SK-N-SH treated with all-trans-retinoic acid at 6 μM for 48 hours (cell line): ENCODE measurements around the gene WDR62.

Experiments
- ATAC-seq: fragments of 200-7000 bp; cut with Tn5 transposase; 3 replicates; pipeline ENCODE4 v1.9.1; 2020; ENCODE audit warnings: mild to moderate bottlenecking, moderate library complexity
- ARNTL ChIP-seq: fragments of 450-650 bp; formaldehyde crosslinking; IDR thresholded peaks from 2 replicates; pipeline ENCODE4 v1.5.0; 2020; ENCODE audit warnings: low read depth, mild to moderate bottlenecking, moderate library complexity, borderline replicate concordance
- BACH2 ChIP-seq: fragments of 250-450 bp; sonication (Bioruptor Pico); IDR thresholded peaks from 2 replicates; pipeline ENCODE4 v1.9.0; 2021; ENCODE audit warnings: mild to moderate bottlenecking, borderline replicate concordance
- CREB5 ChIP-seq: fragments of 250-450 bp; sonication (Bioruptor Pico); IDR thresholded peaks from 2 replicates; pipeline ENCODE4 v1.5.1; 2020; ENCODE audit warnings: low read depth, mild to moderate bottlenecking, moderate library complexity
- CSRNP3 ChIP-seq: fragments of 250-450 bp; sonication (Bioruptor Pico); IDR thresholded peaks from 2 replicates; pipeline ENCODE4 v1.5.1; 2021; ENCODE audit warnings: mild to moderate bottlenecking, moderate library complexity
- GLIS3 ChIP-seq: fragments of 250-450 bp; sonication (Bioruptor Pico); IDR thresholded peaks from 2 replicates; pipeline ENCODE4 v1.5.0; 2020; ENCODE audit warnings: mild to moderate bottlenecking, moderate library complexity
- ISL1 ChIP-seq: fragments of 250-450 bp; sonication (Bioruptor Pico); IDR thresholded peaks from 2 replicates; pipeline ENCODE4 v2.1.2; 2022; ENCODE audit warnings: mild to moderate bottlenecking, moderate library complexity
- OSR1 ChIP-seq: fragments of 250-450 bp; sonication (Bioruptor Pico); IDR thresholded peaks from 2 replicates; pipeline ENCODE4 v1.8.0; 2022; ENCODE audit warnings: moderate library complexity, mild to moderate bottlenecking, inconsistent platforms
- POU6F1 ChIP-seq: fragments of 250-450 bp; sonication (Bioruptor Pico); IDR thresholded peaks from 2 replicates; pipeline ENCODE4 v1.8.0; 2021; ENCODE audit warnings: low read depth, mild to moderate bottlenecking, moderate library complexity, borderline replicate concordance
- PPARA ChIP-seq: fragments of 250-450 bp; sonication (Bioruptor Pico); IDR thresholded peaks from 2 replicates; pipeline ENCODE4 v1.5.0; 2020; ENCODE audit warnings: mild to moderate bottlenecking, borderline replicate concordance
- RARB ChIP-seq: fragments of 250-450 bp; sonication (Bioruptor Pico); IDR thresholded peaks from 2 replicates; pipeline ENCODE4 v1.8.0; 2021; ENCODE audit warnings: mild to moderate bottlenecking, moderate library complexity
- SNAI2 ChIP-seq: fragments of 250-450 bp; sonication (Bioruptor Pico); IDR thresholded peaks from 2 replicates; pipeline ENCODE4 v1.5.0; 2020; ENCODE audit warnings: mild to moderate bottlenecking, moderate library complexity
- TCF4 ChIP-seq: fragments of 250-450 bp; sonication (Bioruptor Pico); IDR thresholded peaks from 2 replicates; pipeline ENCODE4 v1.8.0; 2021; ENCODE audit warnings: mild to moderate bottlenecking, moderate library complexity, borderline replicate concordance
- TOX ChIP-seq: fragments of 250-450 bp; sonication (Bioruptor Pico); IDR thresholded peaks from 2 replicates; pipeline ENCODE4 v1.8.0; 2021; ENCODE audit warnings: mild to moderate bottlenecking, moderate library complexity, borderline replicate concordance
- TSHZ2 ChIP-seq: fragments of 250-450 bp; sonication (Bioruptor Pico); IDR thresholded peaks from 2 replicates; pipeline ENCODE4 v1.5.0; 2020; ENCODE audit warnings: mild to moderate bottlenecking, moderate library complexity
- ZC3H10 ChIP-seq: fragments of 250-450 bp; sonication (Bioruptor Pico); IDR thresholded peaks from 2 replicates; pipeline ENCODE4 v1.5.1; 2021; ENCODE audit warnings: mild to moderate bottlenecking, moderate library complexity
- ZFP3 ChIP-seq: fragments of 250-450 bp; sonication (Bioruptor Pico); IDR thresholded peaks from 2 replicates; pipeline ENCODE4 v1.5.0; 2020; ENCODE audit warnings: mild to moderate bottlenecking, moderate library complexity
- ZFP30 ChIP-seq: fragments of 450-650 bp; formaldehyde crosslinking; IDR thresholded peaks from 2 replicates; pipeline ENCODE4 v1.5.0; 2022; ENCODE audit warnings: mild to moderate bottlenecking, moderate library complexity
- ZNF70 ChIP-seq: fragments of 450-650 bp; formaldehyde crosslinking; IDR thresholded peaks from 2 replicates; pipeline ENCODE4 v1.5.0; 2020; ENCODE audit warnings: mild to moderate bottlenecking, moderate library complexity
- ZNF8 ChIP-seq: fragments of 450-650 bp; formaldehyde crosslinking; IDR thresholded peaks from 2 replicates; pipeline ENCODE4 v1.5.0; 2020; ENCODE audit warnings: mild to moderate bottlenecking, moderate library complexity

WDR62 gene

GRCh38 chr19:36073121-36073876, 18.6 kb downstream of the WDR62 start:
- TF ChIP-seq CREB5 (no peak), PPARA (CRISPR knock-in tag) (no peak), RARB (no peak), TOX (CRISPR knock-in tag) (no peak), SNAI2 (no peak), ARNTL (CRISPR knock-in tag) (no peak)
- ATAC-seq, result no peak

GRCh38 chr19:36079389-36079945, 24.8 kb downstream of the WDR62 start:
- TF ChIP-seq ZNF70 (no peak), TOX (CRISPR knock-in tag) (no peak), CREB5 (no peak), ISL1 (CRISPR knock-in tag) (no peak), PPARA (CRISPR knock-in tag) (no peak), ZFP3 (CRISPR knock-in tag) (no peak), ZFP30 (CRISPR knock-in tag) (no peak), CSRNP3 (no peak), TCF4 (CRISPR knock-in tag) (no peak), POU6F1 (CRISPR knock-in tag) (no peak), GLIS3 (no peak), OSR1 (no peak), TSHZ2 (CRISPR knock-in tag) (no peak), BACH2 (CRISPR knock-in tag) (no peak)
- ATAC-seq, result no peak

GRCh38 chr19:36081385-36081784, 26.7 kb downstream of the WDR62 start:
- no peak for ATAC-seq
- TF ChIP-seq TOX (CRISPR knock-in tag) (no peak), TSHZ2 (CRISPR knock-in tag) (no peak), ZFP3 (CRISPR knock-in tag) (no peak), ZC3H10 (CRISPR knock-in tag) (no peak), ZNF8 (CRISPR knock-in tag) (no peak)
